ENCODE results near the gene NIPBL. TPM values are rescaled to one million over a fixed set of nuclear protein-coding genes. Genes with fewer than 3 reads are reported as not detected.

The NIPBL gene
- total and polyA plus RNA-seq, 7 experiments from 2014 or later, result 28.2 to 123 (median 110) TPM

DNA sequence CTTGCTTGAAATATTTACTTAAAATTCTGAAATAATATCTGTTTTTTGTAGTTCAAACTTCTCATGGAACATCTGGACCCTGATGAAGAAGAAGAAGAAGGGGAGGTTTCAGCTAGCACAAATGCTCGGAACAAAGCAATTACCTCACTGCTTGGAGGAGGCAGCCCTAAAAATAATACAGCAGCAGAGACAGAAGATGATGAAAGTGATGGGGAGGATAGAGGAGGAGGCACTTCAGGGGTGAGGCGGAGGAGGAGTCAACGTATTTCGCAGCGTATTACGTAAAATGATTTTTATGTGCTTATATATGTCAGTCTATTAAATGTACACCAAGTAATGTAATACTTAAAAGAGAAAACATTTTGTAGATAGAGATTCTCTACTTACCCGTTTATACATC is 187.2 kb downstream of the NIPBL start:
- Mint-ChIP-seq H3K4me3 (no peak overlapping the region), H3K9me3 (no peaks in the 10 kb centered on the region), H3K27me3 (no peaks in the 10 kb centered on the region), H3K4me1 (no peaks in the 10 kb centered on the region), H3K36me3 (peaks cover 0 to 28% (median 21%) of the 10 kb centered on the region in 5 donors), H3K27ac (peak overlapping the region in 1 of 9 donors; percentile 4)
- Histone ChIP-seq H3K36me3 (ENCODE audit: control insufficient read depth in 2 of 3, insufficient read depth in 3 of 3, low read length in 3 of 3) (peaks cover 0 to 47% (median 0%) of the 10 kb centered on the region in 3 experiments), H3K9me3 (ENCODE audit: control insufficient read depth in 2 of 3, low read length in 3 of 3) (no peaks in the 10 kb centered on the region), H3K4me3 (ENCODE audit: low read length) (no peak overlapping the region), H3K4me1 (ENCODE audit: control insufficient read depth in 2 of 2, insufficient read depth in 2 of 2, low read length in 2 of 2) (no peaks in the 10 kb centered on the region), H3K27ac (ENCODE audit: low read depth, low read length) (no peak overlapping the region), H3K27me3 (ENCODE audit: control insufficient read depth in 2 of 2, insufficient read depth in 2 of 2, low read length in 2 of 2) (no peaks in the 10 kb centered on the region)
- CTCF ChIA-PET, result no interaction called here
- ATAC-seq (no peak), DNase-seq (no peak)
- POLR2A ChIA-PET, result no interaction called here
- intact Hi-C loops (cut with micrococcal nuclease), result no loop called here

DNA sequence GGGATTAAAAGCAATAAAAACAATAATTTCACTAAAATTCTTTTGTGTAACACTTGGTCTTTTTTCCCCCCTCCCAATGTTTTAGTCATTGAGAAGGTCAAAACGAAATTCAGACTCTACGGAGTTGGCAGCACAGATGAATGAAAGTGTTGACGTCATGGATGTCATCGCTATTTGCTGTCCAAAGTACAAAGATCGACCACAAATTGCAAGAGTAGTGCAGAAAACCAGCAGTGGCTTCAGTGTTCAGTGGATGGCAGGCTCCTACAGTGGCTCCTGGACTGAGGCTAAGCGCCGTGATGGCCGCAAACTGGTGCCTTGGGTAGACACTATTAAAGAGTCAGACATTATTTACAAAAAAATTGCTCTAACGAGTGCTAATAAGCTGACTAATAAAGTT is 187.9 kb downstream of the NIPBL start:
- intact Hi-C loops (cut with micrococcal nuclease), result no loop called here
- H3K4me3 ChIP-seq (ENCODE audit: low read length), result no peak overlapping the region
- CTCF ChIA-PET, result no interaction called here
- H3K9me3 ChIP-seq (ENCODE audit: control insufficient read depth in 2 of 3, low read length in 3 of 3), result no peaks in the 10 kb centered on the region
- Mint-ChIP-seq H3K4me3 (no peak overlapping the region), H3K27ac (no peak overlapping the region), H3K4me1 (no peaks in the 10 kb centered on the region), H3K27me3 (no peaks in the 10 kb centered on the region), H3K9me3 (peaks cover 0 to 2% (median 0%) of the 10 kb centered on the region in 11 donors), H3K36me3 (peaks cover 0 to 24% (median 19%) of the 10 kb centered on the region in 5 donors)
- ATAC-seq (no peak), DNase-seq (no peak)
- H3K27ac ChIP-seq (ENCODE audit: low read depth, low read length), result no peak overlapping the region
- POLR2A ChIA-PET, result no interaction called here
- H3K27me3 ChIP-seq (ENCODE audit: control insufficient read depth in 2 of 2, insufficient read depth in 2 of 2, low read length in 2 of 2), result no peaks in the 10 kb centered on the region
- H3K36me3 ChIP-seq (ENCODE audit: control insufficient read depth in 2 of 3, insufficient read depth in 3 of 3, low read length in 3 of 3), result peaks cover 0 to 42% (median 0%) of the 10 kb centered on the region in 3 experiments
- H3K4me1 ChIP-seq (ENCODE audit: control insufficient read depth in 2 of 2, insufficient read depth in 2 of 2, low read length in 2 of 2), result no peaks in the 10 kb centered on the region

DNA sequence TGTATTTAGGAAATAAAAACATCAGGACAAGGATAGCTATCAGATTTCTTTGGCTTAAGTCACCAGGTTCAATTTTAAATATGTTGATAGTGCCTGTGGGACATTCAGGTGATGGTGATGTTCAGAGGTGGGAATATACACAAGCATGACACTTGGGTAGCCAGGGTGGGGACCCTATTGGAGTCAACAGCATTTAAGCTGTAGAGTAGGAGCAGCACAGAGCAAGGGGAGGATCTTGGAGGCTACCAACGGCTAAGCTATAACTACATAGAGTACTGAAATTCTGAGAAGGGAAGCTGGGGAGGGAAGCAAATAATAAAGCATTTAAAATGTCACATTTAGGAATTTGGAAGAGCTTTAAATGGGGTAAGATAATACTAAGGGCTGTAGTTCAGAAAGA is 194.9 kb downstream of the NIPBL start:
- no peaks in the 10 kb centered on the region for H3K36me3 ChIP-seq (ENCODE audit: control insufficient read depth in 2 of 3, insufficient read depth in 3 of 3, low read length in 3 of 3)
- ChIA-PET CTCF (no interaction called here), POLR2A (no interaction called here)
- H3K4me1 Mint-ChIP-seq, result no peaks in the 10 kb centered on the region
- H3K27me3 ChIP-seq (ENCODE audit: control insufficient read depth in 2 of 2, insufficient read depth in 2 of 2, low read length in 2 of 2), result no peaks in the 10 kb centered on the region
- H3K4me3 ChIP-seq (ENCODE audit: low read length), result no peak overlapping the region
- no peak overlapping the region for H3K27ac Mint-ChIP-seq
- ATAC-seq, result no peak
- peaks cover 0 to 2% (median 0%) of the 10 kb centered on the region in 11 donors for H3K9me3 Mint-ChIP-seq
- peaks cover 0 to 2% (median 0%) of the 10 kb centered on the region in 5 donors for H3K36me3 Mint-ChIP-seq
- no peaks in the 10 kb centered on the region for H3K4me1 ChIP-seq (ENCODE audit: control insufficient read depth in 2 of 2, insufficient read depth in 2 of 2, low read length in 2 of 2)
- no peak overlapping the region for H3K4me3 Mint-ChIP-seq
- DNase-seq, result no peak
- H3K9me3 ChIP-seq (ENCODE audit: control insufficient read depth in 2 of 3, low read length in 3 of 3), result no peaks in the 10 kb centered on the region
- no peak overlapping the region for H3K27ac ChIP-seq (ENCODE audit: low read depth, low read length)
- no peaks in the 10 kb centered on the region for H3K27me3 Mint-ChIP-seq
- intact Hi-C loops (cut with micrococcal nuclease), result loop anchor here in 1 of 2 donors (5.0 kb wide), 1 partner anchor 41 kb away; no protein-coding TSS in a partner anchor

DNA sequence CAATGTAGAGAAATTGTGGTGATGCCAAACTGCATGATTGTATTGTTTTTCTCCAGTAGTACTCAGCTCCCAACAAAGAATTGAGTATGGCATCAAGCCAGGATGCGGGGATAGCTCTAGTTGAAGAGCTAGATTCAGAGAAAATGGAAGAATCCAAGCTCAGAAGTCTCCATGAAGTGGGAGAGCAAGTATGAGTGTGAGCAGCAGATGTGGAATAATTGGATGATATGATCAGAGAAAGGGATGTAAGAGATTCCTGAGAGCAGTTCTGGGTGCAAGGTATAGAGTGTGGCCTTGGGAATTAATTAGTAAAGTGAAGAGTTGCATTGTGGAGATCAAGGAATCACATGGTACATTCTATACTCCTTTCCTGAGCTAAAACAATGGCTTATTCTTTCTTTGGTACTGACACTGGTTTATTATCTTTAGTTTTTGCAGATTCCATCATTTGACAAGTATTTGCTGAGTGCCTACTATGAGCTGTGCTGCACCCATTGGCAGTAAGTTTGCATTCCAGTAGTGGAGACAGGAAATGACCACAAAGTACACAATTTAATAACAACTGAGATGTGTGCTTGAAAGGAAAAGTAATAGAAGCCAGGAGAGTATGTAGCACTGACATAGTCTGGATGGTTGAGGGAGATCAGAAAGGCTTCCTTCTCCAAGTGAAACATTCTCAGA is 195.5 kb downstream of the NIPBL start:
- POLR2A ChIA-PET, result no interaction called here
- Histone ChIP-seq H3K9me3 (ENCODE audit: control insufficient read depth in 2 of 3, low read length in 3 of 3) (no peaks in the 10 kb centered on the region), H3K36me3 (ENCODE audit: control insufficient read depth in 2 of 3, insufficient read depth in 3 of 3, low read length in 3 of 3) (no peaks in the 10 kb centered on the region), H3K27ac (ENCODE audit: low read depth, low read length) (no peak overlapping the region), H3K4me1 (ENCODE audit: control insufficient read depth in 2 of 2, insufficient read depth in 2 of 2, low read length in 2 of 2) (no peaks in the 10 kb centered on the region), H3K27me3 (ENCODE audit: control insufficient read depth in 2 of 2, insufficient read depth in 2 of 2, low read length in 2 of 2) (no peaks in the 10 kb centered on the region), H3K4me3 (ENCODE audit: low read length) (no peak overlapping the region)
- Mint-ChIP-seq H3K9me3 (peaks cover 0 to 2% (median 0%) of the 10 kb centered on the region in 11 donors), H3K27ac (no peak overlapping the region), H3K36me3 (peaks cover 0 to under 1% (median 0%) of the 10 kb centered on the region in 5 donors), H3K27me3 (no peaks in the 10 kb centered on the region), H3K4me1 (no peaks in the 10 kb centered on the region), H3K4me3 (no peak overlapping the region)
- DNase-seq, result no peak
- ATAC-seq, result no peak
- CTCF ChIA-PET, result no interaction called here
- intact Hi-C loops (cut with micrococcal nuclease), result loop anchor here in 1 of 2 donors (5.0 kb wide), 1 partner anchor 40 kb away; no protein-coding TSS in a partner anchor

DNA sequence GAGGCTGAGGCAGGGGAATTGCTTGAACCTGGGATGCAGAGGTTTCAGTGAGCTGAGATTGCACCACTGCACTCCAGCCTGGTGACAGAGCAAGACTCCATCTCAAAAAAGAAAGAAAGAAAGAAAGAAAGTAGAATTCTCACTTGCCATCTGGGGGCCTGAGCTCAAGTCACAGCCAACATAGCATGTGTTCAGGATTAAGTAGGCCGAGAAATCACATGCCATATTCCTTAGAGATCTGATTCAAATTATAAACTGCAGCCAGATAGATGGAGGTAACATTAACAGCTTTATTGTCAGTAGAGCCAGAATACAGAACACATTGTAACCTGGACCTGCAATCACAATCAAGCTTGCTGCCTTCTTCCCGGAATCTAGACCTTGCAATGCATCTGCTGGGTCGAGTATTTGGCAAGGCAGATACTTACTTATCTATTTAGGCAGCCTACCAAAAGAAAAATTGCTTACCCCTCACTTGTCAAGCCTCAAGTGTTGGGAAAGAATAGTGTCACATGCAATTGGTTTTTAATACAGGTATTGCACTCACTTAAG is 198.9 kb downstream of the NIPBL start:
- H3K27me3 ChIP-seq (ENCODE audit: control insufficient read depth in 2 of 2, insufficient read depth in 2 of 2, low read length in 2 of 2), result no peaks in the 10 kb centered on the region

DNA sequence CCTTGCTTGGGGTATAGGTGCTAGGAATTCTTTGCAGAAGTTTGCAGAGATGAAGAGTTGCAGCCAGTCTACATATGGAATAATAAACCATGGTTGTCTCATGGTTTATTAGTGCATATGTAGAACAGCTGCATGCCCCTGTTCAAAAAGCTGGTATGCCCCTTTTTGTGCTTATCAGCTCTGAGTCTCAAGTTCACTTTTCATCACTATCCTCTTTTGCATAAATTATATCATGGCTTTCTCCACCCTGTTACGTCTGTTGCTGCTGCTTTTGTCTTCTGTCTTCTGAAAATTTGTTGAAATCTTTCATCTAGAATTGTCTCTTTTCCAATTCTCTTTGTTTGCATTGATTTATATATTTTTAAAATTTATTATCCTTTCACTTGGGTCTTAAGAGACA is 200.6 kb downstream of the NIPBL start:
- ATAC-seq, result no peak
- H3K4me1 Mint-ChIP-seq, result peaks cover 0 to 2% (median 0%) of the 10 kb centered on the region in 7 donors
- DNase-seq, result no peak
- H3K9me3 Mint-ChIP-seq, result peaks cover 0 to 6% (median 0%) of the 10 kb centered on the region in 11 donors
- H3K27me3 ChIP-seq (ENCODE audit: control insufficient read depth in 2 of 2, insufficient read depth in 2 of 2, low read length in 2 of 2), result no peaks in the 10 kb centered on the region
- H3K4me3 ChIP-seq (ENCODE audit: low read length), result no peak overlapping the region
- no peaks in the 10 kb centered on the region for H3K9me3 ChIP-seq (ENCODE audit: control insufficient read depth in 2 of 3, low read length in 3 of 3)
- H3K27ac Mint-ChIP-seq, result no peak overlapping the region
- intact Hi-C loops (cut with micrococcal nuclease), result no loop called here
- POLR2A ChIA-PET, result no interaction called here
- CTCF ChIA-PET, result no interaction called here
- H3K36me3 Mint-ChIP-seq, result peaks cover 0 to 32% (median 20%) of the 10 kb centered on the region in 5 donors
- H3K27ac ChIP-seq (ENCODE audit: low read depth, low read length), result no peak overlapping the region
- no peaks in the 10 kb centered on the region for H3K27me3 Mint-ChIP-seq
- no peak overlapping the region for H3K4me3 Mint-ChIP-seq
- H3K4me1 ChIP-seq (ENCODE audit: control insufficient read depth in 2 of 2, insufficient read depth in 2 of 2, low read length in 2 of 2), result no peaks in the 10 kb centered on the region
- H3K36me3 ChIP-seq (ENCODE audit: control insufficient read depth in 2 of 3, insufficient read depth in 3 of 3, low read length in 3 of 3), result no peaks in the 10 kb centered on the region

More for the DNA sequence above, 198.9 kb downstream of the NIPBL start:
- intact Hi-C loops (cut with micrococcal nuclease), result no loop called here
- H3K4me1 Mint-ChIP-seq, result peaks cover 0 to 2% (median 0%) of the 10 kb centered on the region in 7 donors
- ATAC-seq (no peak), DNase-seq (no peak)
- peaks cover 0 to 24% (median 14%) of the 10 kb centered on the region in 5 donors for H3K36me3 Mint-ChIP-seq
- peaks cover 0 to 6% (median 0%) of the 10 kb centered on the region in 11 donors for H3K9me3 Mint-ChIP-seq
- H3K27ac ChIP-seq (ENCODE audit: low read depth, low read length), result no peak overlapping the region
- no peak overlapping the region for H3K4me3 Mint-ChIP-seq
- no peaks in the 10 kb centered on the region for H3K36me3 ChIP-seq (ENCODE audit: control insufficient read depth in 2 of 3, insufficient read depth in 3 of 3, low read length in 3 of 3)
- POLR2A ChIA-PET, result no interaction called here
- no peaks in the 10 kb centered on the region for H3K9me3 ChIP-seq (ENCODE audit: control insufficient read depth in 2 of 3, low read length in 3 of 3)
- no peak overlapping the region for H3K27ac Mint-ChIP-seq
- CTCF ChIA-PET, result no interaction called here
- H3K4me1 ChIP-seq (ENCODE audit: control insufficient read depth in 2 of 2, insufficient read depth in 2 of 2, low read length in 2 of 2), result no peaks in the 10 kb centered on the region
- no peaks in the 10 kb centered on the region for H3K27me3 Mint-ChIP-seq
- H3K4me3 ChIP-seq (ENCODE audit: low read length), result no peak overlapping the region

DNA sequence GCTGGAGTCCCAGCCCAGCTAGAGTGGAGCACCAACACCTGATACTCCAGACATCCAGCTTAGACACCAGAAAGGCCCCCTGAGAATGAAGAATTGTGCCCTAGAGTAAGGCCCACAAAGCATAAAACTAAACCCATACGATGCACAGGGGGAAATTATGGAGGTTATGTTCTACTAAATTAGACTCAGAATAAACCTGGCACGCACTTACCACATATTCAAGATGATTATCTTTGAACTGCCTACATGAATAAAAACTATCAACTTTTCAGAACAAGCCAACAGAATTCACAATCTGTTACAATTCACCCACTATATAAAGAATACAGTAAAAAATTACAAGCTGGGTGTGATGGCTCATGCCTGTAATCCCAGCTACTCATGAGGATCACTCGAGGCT is 204.1 kb downstream of the NIPBL start:
- ATAC-seq (no peak), DNase-seq (no peak)
- ChIA-PET POLR2A (no interaction called here), CTCF (interaction anchor here (0.6 kb wide), 1 partner anchor 1842 kb away, joined by 3 read pairs; no protein-coding TSS in a partner anchor)
- no peak overlapping the region for H3K27ac Mint-ChIP-seq
- H3K4me1 Mint-ChIP-seq, result peaks cover 0 to 4% (median 0%) of the 10 kb centered on the region in 7 donors
- H3K36me3 ChIP-seq (ENCODE audit: control insufficient read depth in 2 of 3, insufficient read depth in 3 of 3, low read length in 3 of 3), result no peaks in the 10 kb centered on the region
- no peaks in the 10 kb centered on the region for H3K4me1 ChIP-seq (ENCODE audit: control insufficient read depth in 2 of 2, insufficient read depth in 2 of 2, low read length in 2 of 2)
- intact Hi-C loops (cut with micrococcal nuclease), result no loop called here
- H3K27me3 ChIP-seq (ENCODE audit: control insufficient read depth in 2 of 2, insufficient read depth in 2 of 2, low read length in 2 of 2), result no peaks in the 10 kb centered on the region
- no peak overlapping the region for H3K4me3 Mint-ChIP-seq
- no peak overlapping the region for H3K27ac ChIP-seq (ENCODE audit: low read depth, low read length)
- H3K9me3 ChIP-seq (ENCODE audit: control insufficient read depth in 2 of 3, low read length in 3 of 3), result no peaks in the 10 kb centered on the region
- H3K27me3 Mint-ChIP-seq, result no peaks in the 10 kb centered on the region
- peaks cover 0 to 12% (median 0%) of the 10 kb centered on the region in 11 donors for H3K9me3 Mint-ChIP-seq
- peaks cover 0 to 62% (median 30%) of the 10 kb centered on the region in 5 donors for H3K36me3 Mint-ChIP-seq
- H3K4me3 ChIP-seq (ENCODE audit: low read length), result no peak overlapping the region

Measured in naive thymus-derived CD4-positive, alpha-beta T cell (primary cell).